ENCODE results near the gene NUDT21. TPM values are rescaled to one million over a fixed set of nuclear protein-coding genes. Genes with fewer than 3 reads are reported as not detected.
"Not testable (repeated sequence)": the region's sequence is repeated elsewhere in the genome, so short reads cannot be mapped to it uniquely, and the experiment has no call there.

The NUDT21 gene
- total RNA-seq, 1 donor from 2014 or later: 102 TPM

- no peak for DNase-seq
These were observed 34.0 kb downstream of the NUDT21 start for GRCh38 chr16:56417138-56417537.

DNA sequence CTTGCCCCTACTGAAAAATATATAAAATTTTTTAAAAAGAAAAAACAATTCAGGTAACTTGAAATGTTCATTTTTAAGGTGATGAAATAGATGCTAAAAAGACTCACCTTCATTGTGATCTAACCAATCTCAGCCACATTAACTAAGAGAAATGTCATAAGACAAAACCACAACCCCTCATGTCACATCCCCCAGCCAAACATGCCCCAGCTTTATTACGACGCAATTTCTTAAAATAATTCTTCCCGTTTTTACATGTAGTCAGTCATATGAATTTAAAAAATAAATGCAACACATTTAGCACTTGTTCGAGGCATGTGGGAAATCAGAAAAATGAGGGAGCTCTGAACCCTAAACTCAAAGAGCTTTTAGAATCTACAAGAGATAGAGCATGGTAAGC lies 35.3 kb downstream of the NUDT21 start:
- DNase-seq: no peak

DNA sequence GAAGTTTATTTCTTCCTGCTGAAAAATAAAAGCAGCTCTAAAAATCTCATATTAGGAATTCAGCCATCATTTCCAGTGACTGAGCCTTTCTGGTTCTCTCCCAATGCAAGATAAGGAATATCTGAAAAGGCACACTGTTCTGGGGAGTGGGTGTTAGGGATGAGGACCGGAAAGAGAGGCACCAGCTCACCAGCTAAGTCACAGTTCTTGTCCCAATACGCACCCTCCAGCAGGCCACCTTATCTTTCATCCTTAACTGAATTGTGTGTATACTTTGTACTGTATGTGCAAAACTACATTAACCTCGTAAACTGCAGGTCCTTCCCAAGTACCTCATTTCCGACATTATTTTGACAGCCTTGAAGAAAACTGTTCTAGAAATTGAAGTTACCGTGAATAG lies 36.8 kb downstream of the NUDT21 start:
- no peak for DNase-seq

DNA sequence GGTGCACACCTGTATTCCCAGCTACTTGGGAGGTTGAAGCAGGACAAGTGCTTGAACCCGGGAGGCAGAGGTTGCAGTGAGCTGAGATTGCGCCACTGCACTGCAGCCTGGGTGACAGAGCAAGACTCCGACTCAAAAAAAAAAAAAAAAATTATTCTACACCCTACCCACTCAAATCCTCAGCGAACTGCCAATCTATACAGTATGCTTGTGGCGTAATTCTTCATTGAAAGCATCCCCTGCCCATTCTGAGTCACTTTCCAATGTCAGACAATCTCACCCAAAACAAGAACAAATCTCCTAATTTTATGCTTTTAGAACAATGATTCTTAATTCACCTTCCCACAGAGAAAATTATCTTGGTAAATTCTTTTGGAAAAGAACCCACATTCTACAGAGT lies 37.8 kb downstream of the NUDT21 start:
- no peak for DNase-seq

DNA sequence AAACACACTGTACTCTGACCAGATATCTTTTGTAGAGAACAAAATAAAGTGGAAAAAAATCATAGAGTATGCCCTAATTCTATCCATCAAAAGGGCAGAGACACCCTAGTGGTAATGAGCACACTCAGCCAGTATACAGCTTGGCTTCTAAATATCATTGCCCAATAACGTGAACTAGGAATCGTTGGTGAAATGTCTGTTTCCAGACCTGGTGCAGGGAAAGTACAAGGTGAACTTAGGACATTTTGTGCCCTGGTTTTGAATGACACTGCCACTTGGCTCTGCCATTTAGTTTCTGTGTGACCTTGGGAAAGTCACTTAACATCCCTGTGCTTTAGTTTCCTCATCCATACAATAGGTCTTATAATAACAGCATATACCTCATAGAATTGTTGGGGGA lies 39.5 kb downstream of the NUDT21 start:
- DNase-seq: no peak

DNA sequence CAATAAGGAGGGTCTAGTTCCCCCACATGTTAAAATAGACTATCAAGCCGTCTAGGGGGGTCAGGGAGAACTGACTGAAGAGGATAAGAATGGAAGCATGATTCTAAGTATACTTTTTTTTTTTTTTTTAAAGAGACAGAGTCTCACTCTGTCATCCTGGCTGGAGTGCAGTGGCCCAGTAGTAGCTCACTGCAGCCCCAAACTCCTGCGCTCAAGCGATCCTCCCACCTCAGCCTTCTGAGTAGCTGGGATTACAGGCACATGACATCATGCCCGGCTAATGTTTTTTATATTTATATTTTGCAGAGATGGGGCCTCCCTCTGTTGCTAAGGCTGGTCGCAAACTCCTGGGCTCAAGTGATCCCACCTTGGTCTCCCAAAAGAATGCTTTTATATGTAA lies 40.0 kb downstream of the NUDT21 start:
- DNase-seq: no peak

DNA sequence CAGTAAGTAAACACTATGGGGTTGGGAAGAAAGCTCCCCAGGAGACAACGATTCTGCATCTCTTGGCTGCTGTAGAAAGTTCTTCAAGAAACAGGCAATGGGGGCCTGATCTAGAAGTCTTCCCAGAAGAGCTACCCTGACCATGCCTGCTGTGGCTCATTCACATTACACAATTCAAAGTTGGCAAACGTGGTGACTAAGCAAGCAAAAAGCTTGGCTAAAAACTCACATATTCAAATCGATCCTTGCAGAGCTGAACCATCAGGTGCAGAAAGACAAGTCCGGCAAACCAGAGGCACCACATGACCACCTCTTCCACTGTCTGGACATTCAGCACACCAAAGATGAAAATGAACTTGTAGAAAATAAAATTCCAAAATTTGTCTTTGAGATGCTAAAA lies 41.9 kb downstream of the NUDT21 start:
- DNase-seq: no peak

GRCh38 chr16:56408379-56409098 lies 42.6 kb downstream of the NUDT21 start:
- DNase-seq: no peak

- DNase-seq: no peak
These were observed 45.0 kb downstream of the NUDT21 start for GRCh38 chr16:56405977-56406672.

DNA sequence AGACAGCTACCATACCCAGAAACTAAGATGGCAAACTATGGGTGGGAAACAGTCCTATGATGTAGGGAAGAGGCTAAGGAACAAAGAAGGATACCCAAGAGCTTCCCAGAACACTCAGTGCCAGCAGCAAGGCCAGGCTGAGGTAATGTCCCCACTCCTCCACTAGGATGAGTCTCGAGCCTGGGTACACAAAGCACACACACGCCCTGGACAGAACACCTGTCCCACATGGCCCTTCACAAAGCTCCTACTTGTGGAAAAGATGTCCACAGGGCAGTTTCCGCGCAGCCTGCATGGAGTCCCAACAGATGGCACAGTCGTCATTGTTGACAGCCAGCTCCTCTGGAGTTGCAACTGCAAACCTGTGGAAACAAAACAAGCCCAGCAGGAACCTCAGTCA lies 49.6 kb downstream of the NUDT21 start:
- peak; percentile 28 for DNase-seq

DNA sequence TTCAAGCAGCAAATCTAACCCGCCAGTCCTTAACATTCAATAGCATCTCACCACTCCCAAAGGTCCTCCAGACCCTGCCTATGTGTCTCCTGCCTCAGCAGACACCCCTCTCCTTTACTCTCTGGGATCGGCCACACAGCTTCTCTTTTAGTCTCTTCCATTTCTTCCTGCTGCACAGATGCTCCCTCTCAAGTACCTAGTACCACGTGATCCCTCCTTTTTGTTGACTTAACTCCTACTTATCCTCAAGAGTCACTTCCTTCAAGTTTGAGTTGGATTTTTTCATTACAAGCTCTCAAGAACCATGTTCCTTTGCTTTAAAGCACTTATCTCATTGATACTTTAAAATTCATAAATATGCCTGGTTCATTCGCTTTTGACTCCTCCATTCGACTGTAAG lies 50.7 kb downstream of the NUDT21 start:
- no peak for DNase-seq

DNA sequence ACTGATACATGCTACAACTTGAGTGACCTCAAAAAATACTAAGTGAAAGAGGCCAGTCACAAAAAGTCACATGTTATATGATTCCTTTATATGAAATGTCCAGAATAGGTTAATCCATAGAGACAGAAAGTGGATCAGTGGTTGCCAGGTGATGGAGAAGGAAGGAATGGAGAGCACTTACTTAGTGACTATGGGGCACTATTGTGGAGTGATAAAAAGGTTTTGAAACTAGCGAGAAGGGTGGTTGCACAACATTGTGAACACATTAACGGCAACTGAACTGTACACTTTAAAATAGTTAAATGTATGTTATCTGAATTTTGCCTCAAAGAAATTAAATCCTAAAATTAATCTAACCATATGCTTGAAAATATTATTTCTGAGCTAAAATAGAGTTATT lies 51.6 kb downstream of the NUDT21 start:
- no peak for DNase-seq

- DNase-seq: no peak
These were observed 52.1 kb downstream of the NUDT21 start for GRCh38 chr16:56399047-56399446.

- not testable (repeated sequence) for DNase-seq
These were observed 54.4 kb downstream of the NUDT21 start for GRCh38 chr16:56396724-56397123.

DNA sequence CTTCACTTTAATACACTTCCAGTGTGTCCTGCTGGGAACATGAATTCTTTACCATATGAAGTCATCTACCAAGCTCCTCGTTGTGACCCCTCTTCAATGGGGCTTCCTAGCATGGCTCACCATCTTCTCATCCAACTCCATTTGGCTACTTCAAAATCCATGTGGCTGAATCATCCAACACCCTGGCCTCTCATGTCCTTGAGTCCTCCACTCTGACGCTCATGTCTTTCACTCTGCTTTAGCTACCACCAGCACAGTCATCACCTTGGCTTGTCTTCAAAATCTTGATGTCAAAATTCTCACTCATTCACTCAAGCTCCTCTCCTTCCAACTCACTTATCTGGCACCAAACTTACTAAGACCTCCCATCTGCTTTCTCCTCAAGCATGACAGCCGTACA lies 61.6 kb downstream of the NUDT21 start:
- DNase-seq: no peak

GRCh38 chr16:56388209-56388608 lies 62.9 kb downstream of the NUDT21 start:
- DNase-seq: no peak

GRCh38 chr16:56387396-56387795 lies 63.7 kb downstream of the NUDT21 start:
- DNase-seq: no peak

GRCh38 chr16:56384074-56384721 lies 66.9 kb downstream of the NUDT21 start:
- DNase-seq: no peak

DNA sequence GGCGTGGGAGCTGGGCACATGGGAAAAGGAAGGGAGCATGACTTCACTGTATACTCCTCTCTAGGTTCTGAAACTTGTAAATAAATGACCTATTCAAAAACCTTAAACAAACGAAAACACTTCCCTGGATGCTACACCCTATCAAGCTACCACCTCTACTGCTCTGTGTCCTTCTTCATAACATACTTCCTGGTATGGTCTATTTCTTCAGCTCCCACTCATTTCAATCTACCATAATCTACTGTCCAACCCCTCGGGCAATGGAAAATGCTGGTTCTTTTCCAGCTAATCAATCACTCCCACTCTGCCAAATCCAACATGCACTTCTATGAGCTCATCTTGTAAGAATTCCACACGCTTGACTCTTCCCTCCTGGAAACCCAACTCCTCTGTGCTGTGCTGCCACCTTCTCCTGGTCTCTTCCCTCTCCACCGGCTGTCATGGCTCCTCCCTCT lies 68.2 kb downstream of the NUDT21 start:
- no peak for DNase-seq

DNA sequence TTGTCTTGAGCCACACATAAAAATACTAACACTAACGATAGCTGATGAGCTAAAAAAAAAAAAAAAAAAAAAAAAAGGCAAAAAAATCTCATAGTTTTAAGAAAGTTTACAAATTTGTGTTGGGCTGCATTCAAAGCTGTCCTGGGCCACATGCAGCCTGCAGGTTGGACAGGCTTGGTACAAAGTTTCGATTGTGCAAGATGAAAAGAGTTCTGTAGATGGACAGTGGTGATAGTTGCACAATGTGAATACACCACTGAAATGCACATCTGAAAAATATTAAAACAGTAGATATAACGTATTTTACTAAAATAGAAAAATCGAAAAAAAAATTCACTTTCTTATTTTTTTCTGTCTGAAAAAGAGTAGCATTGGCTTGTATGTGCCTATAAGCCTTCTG lies 68.7 kb downstream of the NUDT21 start:
- no peak for DNase-seq

DNA sequence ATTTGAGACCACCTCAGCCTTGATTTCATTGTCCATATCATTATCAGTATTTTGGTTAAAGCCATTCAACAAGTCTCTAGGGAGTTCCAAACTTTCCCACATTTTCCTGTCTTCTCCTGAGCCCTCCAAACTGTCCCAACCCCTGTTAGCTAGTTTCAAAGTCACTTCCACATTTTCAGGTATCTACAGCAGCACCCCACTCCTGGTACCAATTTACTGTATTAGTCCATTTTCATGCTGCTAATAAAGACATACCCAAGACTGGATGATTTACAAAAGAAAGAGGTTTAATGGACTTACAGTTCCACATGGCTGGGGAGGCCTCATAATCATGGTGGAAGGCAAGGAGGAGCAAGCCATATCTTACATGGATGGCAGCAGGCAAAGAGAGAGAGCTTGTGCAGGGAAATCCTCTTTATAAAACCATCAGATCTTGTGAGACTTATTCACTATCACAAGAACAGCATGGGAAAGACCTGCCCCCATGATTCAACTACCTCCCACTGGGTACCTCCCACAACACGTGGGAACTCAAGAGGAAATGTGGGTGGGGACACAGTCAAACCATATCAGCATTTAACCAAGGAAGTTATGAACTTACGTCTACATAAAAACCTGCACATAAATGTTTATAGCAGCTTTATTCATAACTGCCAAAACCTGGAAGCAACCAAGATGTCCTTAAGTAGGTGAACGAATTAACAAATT lies 70.2 kb downstream of the NUDT21 start:
- not testable (repeated sequence) for DNase-seq
